Activated effector memory CD4-positive, alpha-beta T cell treated with Interleukin-2 at 50 U/mL for 16 hours (primary cell): ENCODE data around the gene LUZP2.
"Not testable (repeated sequence)": the region's sequence is repeated elsewhere in the genome, so short reads cannot be mapped to it uniquely, and the experiment has no call there.

Experiments used
- DNase-seq: peaks from one replicate; pipeline ENCODE4 v3.0.0-alpha.2; 2020

LUZP2 gene

GRCh38 chr11:24837112-24837511, 340.3 kb downstream of the LUZP2 start:
- DNase-seq, result no peak

- no peak for DNase-seq
These were observed 345.5 kb downstream of the LUZP2 start for GRCh38 chr11:24842308-24842707.

- no peak for DNase-seq
These were observed 347.6 kb downstream of the LUZP2 start for GRCh38 chr11:24844406-24844805.

- no peak for DNase-seq
These were observed 352.0 kb downstream of the LUZP2 start for GRCh38 chr11:24848857-24849256.

- no peak for DNase-seq
These were observed 359.1 kb downstream of the LUZP2 start for GRCh38 chr11:24855951-24856350.

- no peak for DNase-seq
These were observed 363.0 kb downstream of the LUZP2 start for GRCh38 chr11:24859801-24860300.

- DNase-seq, result no peak
These were observed 364.6 kb downstream of the LUZP2 start for GRCh38 chr11:24861440-24861839.

GRCh38 chr11:24866743-24867142, 369.9 kb downstream of the LUZP2 start:
- DNase-seq, result no peak

- DNase-seq, result no peak
These were observed 373.2 kb downstream of the LUZP2 start for GRCh38 chr11:24870048-24870447.

- no peak for DNase-seq
These were observed 375.3 kb downstream of the LUZP2 start for GRCh38 chr11:24872186-24872585.

- no peak for DNase-seq
These were observed 375.9 kb downstream of the LUZP2 start for GRCh38 chr11:24872651-24873311.

GRCh38 chr11:24880962-24881361, 384.1 kb downstream of the LUZP2 start:
- DNase-seq, result no peak

- DNase-seq, result no peak
These were observed 388.8 kb downstream of the LUZP2 start for GRCh38 chr11:24885580-24886173.

- DNase-seq, result no peak
These were observed 390.2 kb downstream of the LUZP2 start for GRCh38 chr11:24886880-24887619.

- no peak for DNase-seq
These were observed 393.6 kb downstream of the LUZP2 start for GRCh38 chr11:24890426-24890825.

GRCh38 chr11:24891845-24892492, 395.1 kb downstream of the LUZP2 start:
- DNase-seq, result not testable (repeated sequence)

GRCh38 chr11:24896118-24896835, 399.4 kb downstream of the LUZP2 start:
- no peak for DNase-seq

- DNase-seq, result no peak
These were observed 403.7 kb downstream of the LUZP2 start for GRCh38 chr11:24900514-24900913.

- no peak for DNase-seq
These were observed 404.2 kb downstream of the LUZP2 start for GRCh38 chr11:24900960-24901549.

GRCh38 chr11:24903555-24903954, 406.7 kb downstream of the LUZP2 start:
- DNase-seq, result no peak

- no peak for DNase-seq
These were observed 428.2 kb downstream of the LUZP2 start for GRCh38 chr11:24925091-24925490.
